GM23248 (cell line): ENCODE results near the gene MYO5B.

Source experiments
- EZH2 ChIP-seq: fragments of 200-600 bp; sonication (generic); IDR thresholded peaks from 2 replicates; pipeline ENCODE4 v1.6.1; 2018; ENCODE audit warnings: antibody characterized with exemption, mild to moderate bottlenecking; ENCODE audit not compliant: insufficient read depth, poor library complexity, severe bottlenecking
- EZH2phosphoT487 ChIP-seq: fragments of 200-600 bp; sonication (generic); IDR thresholded peaks from 2 replicates; pipeline ENCODE4 v1.6.1; 2018; ENCODE audit warnings: antibody characterized with exemption, moderate library complexity, mild to moderate bottlenecking, low read depth; ENCODE audit not compliant: insufficient read depth

DNA sequence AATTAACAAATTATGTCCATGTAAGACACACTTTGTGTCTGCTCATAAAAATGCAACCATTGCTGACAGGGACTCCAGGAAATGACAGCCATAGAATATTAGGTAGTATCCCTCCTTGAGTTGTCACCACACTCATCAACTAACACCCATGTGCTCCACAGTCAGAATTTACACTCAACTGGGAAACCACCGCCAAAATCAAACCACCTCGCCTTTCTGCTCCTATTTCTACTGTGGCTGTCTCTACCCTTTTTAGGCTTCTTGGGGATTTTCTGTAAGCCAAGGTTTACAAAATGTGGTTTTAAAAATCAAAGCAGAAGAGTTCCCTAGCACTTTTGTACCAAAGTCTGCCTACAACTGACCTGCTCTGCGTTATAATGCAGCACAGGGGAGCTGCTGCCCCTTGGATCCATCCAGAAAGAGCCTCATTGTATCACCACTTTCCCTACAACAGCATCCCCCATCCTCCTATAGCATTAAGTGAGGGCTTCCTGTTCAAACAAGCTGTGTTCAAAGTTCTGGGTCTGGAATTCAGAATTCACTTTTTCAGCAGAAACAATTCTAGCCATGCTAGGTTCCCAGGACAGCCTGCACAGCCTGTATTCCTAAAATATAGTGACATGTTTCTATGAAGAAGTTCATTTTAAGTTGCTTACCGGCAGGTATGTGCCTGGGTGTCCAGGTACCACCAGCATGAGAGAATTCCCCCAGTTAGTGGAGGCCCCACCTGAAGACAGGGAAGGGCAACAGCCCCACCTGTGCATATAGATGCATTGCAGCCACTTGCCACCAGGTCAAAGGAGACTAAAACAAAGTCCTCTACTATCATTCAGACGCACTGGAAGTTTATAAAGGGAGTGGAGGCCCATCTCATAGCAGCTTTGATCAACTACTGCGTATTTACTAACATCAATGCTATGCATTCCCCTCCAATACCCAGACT is 104.3 kb downstream of the MYO5B start:
- TF ChIP-seq EZH2 (no peak), EZH2phosphoT487 (no peak)
